Stimulated activated memory B cell treated with anti-CD40 and anti-IgM and Interleukin-4, amounts not matched to agents 10 μg/mL and 1 μg/mL and 100 μg/mL, for 72 hours (primary cell): ENCODE data around the gene DPP6.
"Not testable (repeated sequence)": the region's sequence is repeated elsewhere in the genome, so short reads cannot be mapped to it uniquely, and the experiment has no call there.

Experiments
- ATAC-seq: fragments of 150-1000 bp; cut with Tn5 transposase; 2 replicates; pipeline ENCODE4 v1.10.0; 2021
- H3K27ac Mint-ChIP-seq: one replicate; pipeline ENCODE4 v1.8.0; 2022; ENCODE audit warnings: mild to moderate bottlenecking, mixed read lengths
- H3K27me3 Mint-ChIP-seq: one replicate; pipeline ENCODE4 v1.8.0; 2022; ENCODE audit warnings: mixed read lengths
- H3K36me3 Mint-ChIP-seq: one replicate; pipeline ENCODE4 v1.8.0; 2022; ENCODE audit warnings: mixed read lengths
- H3K4me1 Mint-ChIP-seq: one replicate; pipeline ENCODE4 v1.8.0; 2022; ENCODE audit warnings: mixed read lengths
- H3K4me3 Mint-ChIP-seq: one replicate; pipeline ENCODE4 v1.8.0; 2022; ENCODE audit warnings: mild to moderate bottlenecking, moderate library complexity, mixed read lengths
- H3K9me3 Mint-ChIP-seq: one replicate; pipeline ENCODE4 v1.8.0; 2022; ENCODE audit warnings: mixed read lengths

The DPP6 gene

GRCh38 chr7:154051643-154052529, at the start of gene DPP6:
DPP6 (plus strand) TSS chr7:154052398.
- peaks cover 18% of the 10 kb centered on the region for H3K27me3 Mint-ChIP-seq
- not testable (repeated sequence) for H3K4me1 Mint-ChIP-seq, H3K9me3 Mint-ChIP-seq, H3K27ac Mint-ChIP-seq, H3K36me3 Mint-ChIP-seq, H3K4me3 Mint-ChIP-seq
- ATAC-seq: peak; percentile 12

DNA sequence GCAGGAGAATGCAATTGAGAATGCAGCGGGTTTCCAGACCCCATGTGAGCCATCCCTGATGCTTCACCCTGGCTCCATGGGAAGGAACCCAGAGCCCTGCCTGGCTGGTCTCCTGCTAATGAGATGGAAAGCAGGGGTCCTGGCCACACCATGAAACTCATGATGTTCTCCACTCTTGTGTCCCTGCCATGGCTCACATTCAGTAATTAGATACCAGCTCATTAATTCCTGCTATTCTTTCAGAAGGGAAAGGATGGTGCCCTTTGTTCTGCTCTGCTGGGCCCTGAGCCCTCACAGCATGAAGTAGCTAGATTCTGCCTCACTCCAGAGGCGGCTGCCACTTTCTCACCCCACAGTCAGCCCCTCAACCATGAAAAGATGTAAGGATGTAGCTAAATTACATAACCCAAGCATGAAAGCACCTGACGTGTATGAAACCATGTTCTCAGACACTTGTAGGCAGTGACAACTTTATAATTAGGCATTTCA, 42.7 kb upstream of the DPP6 start:
- not testable (repeated sequence) for ATAC-seq, H3K27ac Mint-ChIP-seq, H3K4me1 Mint-ChIP-seq, H3K9me3 Mint-ChIP-seq, H3K27me3 Mint-ChIP-seq, H3K36me3 Mint-ChIP-seq, H3K4me3 Mint-ChIP-seq

- not testable (repeated sequence) for H3K4me1 Mint-ChIP-seq, H3K9me3 Mint-ChIP-seq, H3K4me3 Mint-ChIP-seq, H3K36me3 Mint-ChIP-seq, H3K27me3 Mint-ChIP-seq, ATAC-seq, H3K27ac Mint-ChIP-seq
These were observed 41.3 kb upstream of the DPP6 start for GRCh38 chr7:154010726-154011568.

DNA sequence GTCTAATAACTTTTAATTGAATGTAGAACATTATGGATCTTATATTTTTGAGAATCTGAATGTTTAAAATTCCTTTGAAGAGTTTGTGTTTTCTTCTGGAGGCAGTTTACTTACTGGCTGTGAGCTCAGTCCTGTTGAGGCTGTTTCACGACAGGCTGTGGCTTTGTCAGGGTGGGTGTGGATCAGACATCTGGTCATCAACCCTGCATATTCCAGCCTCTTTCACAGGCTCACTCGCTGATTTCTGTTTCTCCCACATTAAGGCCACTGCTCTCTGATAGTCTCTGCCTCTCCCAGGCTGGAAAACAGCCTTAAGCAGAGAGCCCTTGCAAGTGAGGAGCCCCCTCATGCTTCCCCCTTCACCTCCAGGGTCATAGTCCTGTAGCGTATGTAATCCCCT, 39.4 kb upstream of the DPP6 start:
- H3K9me3 Mint-ChIP-seq: peaks cover 10% of the 10 kb centered on the region
- ATAC-seq, H3K27me3 Mint-ChIP-seq, H3K4me1 Mint-ChIP-seq, H3K4me3 Mint-ChIP-seq, H3K36me3 Mint-ChIP-seq, H3K27ac Mint-ChIP-seq: not testable (repeated sequence)

DNA sequence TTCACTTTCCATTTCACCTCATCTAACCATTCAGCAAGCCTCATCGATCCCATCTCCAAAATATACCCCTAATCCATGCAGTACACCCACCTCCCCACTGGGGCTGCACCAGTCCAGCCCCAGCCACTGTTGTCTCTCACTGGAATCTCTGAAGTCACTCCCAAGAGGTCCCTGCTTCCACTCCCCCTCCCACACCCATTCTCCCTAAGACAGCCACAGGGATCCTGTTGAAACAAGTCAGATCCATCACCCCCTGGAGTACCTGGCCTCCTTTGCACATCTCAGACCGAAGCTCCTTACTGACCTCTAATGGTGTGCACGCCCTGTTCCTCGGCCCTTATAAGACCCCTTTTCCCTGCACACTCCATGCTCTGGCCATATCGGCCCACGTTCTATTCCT, 36.6 kb upstream of the DPP6 start:
- peaks cover 10% of the 10 kb centered on the region for H3K9me3 Mint-ChIP-seq
- not testable (repeated sequence) for H3K4me3 Mint-ChIP-seq, H3K36me3 Mint-ChIP-seq, ATAC-seq, H3K4me1 Mint-ChIP-seq, H3K27me3 Mint-ChIP-seq, H3K27ac Mint-ChIP-seq

GRCh38 chr7:154018354-154018753, 33.8 kb upstream of the DPP6 start:
- H3K27me3 Mint-ChIP-seq, H3K27ac Mint-ChIP-seq, ATAC-seq, H3K36me3 Mint-ChIP-seq, H3K4me1 Mint-ChIP-seq, H3K4me3 Mint-ChIP-seq: not testable (repeated sequence)
- H3K9me3 Mint-ChIP-seq: peaks cover 13% of the 10 kb centered on the region

- not testable (repeated sequence) for H3K9me3 Mint-ChIP-seq, ATAC-seq, H3K36me3 Mint-ChIP-seq, H3K27ac Mint-ChIP-seq, H3K4me3 Mint-ChIP-seq, H3K4me1 Mint-ChIP-seq, H3K27me3 Mint-ChIP-seq
These were observed 24.4 kb upstream of the DPP6 start for GRCh38 chr7:154027805-154028204.

- H3K4me3 Mint-ChIP-seq, H3K27me3 Mint-ChIP-seq, H3K9me3 Mint-ChIP-seq, H3K4me1 Mint-ChIP-seq, H3K36me3 Mint-ChIP-seq, H3K27ac Mint-ChIP-seq: not testable (repeated sequence)
- peak; percentile 28 for ATAC-seq
These were observed 21.6 kb upstream of the DPP6 start for GRCh38 chr7:154030476-154031080.

GRCh38 chr7:154039466-154040165, 12.6 kb upstream of the DPP6 start:
- H3K4me1 Mint-ChIP-seq, H3K4me3 Mint-ChIP-seq, H3K27ac Mint-ChIP-seq, H3K27me3 Mint-ChIP-seq, H3K9me3 Mint-ChIP-seq, H3K36me3 Mint-ChIP-seq: not testable (repeated sequence)
- peak; percentile 57 for ATAC-seq

DNA sequence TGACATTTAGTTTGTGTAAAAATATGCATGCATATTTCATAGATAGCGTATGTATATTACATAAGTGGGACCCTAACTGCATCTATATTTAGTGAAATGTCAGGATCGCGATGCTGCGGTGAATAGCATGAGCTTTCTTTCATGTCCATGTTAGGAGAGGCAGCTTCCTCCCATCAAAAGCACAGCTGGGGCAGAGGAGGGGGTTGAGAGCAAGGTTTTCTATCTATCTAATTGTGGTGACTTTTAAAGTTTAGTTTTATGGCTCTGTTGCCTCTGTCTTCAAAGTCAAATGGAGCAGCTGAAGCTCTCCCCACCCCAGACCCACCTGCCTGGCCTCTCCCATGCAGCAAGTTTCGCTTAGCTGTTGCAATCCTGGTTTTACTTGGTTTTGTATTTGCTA, 1.8 kb upstream of the DPP6 start:
- not testable (repeated sequence) for ATAC-seq, H3K36me3 Mint-ChIP-seq, H3K4me3 Mint-ChIP-seq, H3K27ac Mint-ChIP-seq, H3K9me3 Mint-ChIP-seq, H3K4me1 Mint-ChIP-seq
- peaks cover 18% of the 10 kb centered on the region for H3K27me3 Mint-ChIP-seq

DNA sequence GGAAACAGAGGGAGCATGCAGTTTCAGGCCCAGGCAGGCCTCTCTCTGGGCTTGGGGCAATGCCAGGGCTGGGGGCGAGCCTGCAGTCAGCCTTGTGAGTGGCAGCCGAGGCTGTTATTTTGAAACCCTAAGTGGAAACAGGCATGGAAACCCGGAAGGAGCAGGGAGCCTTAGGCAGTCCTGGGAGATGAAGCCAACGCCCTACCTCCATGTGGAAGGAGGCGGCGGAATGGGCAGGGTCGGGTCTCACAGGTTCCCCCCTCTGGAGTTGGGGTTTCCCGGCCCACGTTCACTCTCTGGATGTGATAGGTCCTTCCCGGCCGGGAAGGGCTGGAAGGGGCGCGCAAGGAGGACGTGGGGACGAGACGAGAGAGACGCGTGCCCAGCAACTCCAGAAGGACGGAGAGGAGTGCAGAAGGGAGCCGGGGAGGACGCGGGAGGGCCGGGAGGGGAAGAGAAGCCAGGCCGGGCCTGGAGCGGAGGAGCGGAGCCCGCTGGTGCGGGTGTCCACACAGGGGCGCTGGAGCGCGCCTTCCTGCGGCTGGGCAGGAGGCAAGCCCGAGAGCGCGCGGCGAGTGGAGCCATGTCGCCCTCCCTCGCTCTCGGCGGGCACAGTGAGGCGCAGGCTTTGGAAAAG, 1.1 kb upstream of the DPP6 start:
- peak; percentile 47 for ATAC-seq
- not testable (repeated sequence) for H3K27ac Mint-ChIP-seq

GRCh38 chr7:154052530-154053252, 493 bp downstream of the DPP6 start:
- H3K4me1 Mint-ChIP-seq, H3K27ac Mint-ChIP-seq, ATAC-seq, H3K36me3 Mint-ChIP-seq, H3K9me3 Mint-ChIP-seq, H3K4me3 Mint-ChIP-seq: not testable (repeated sequence)
- peaks cover 18% of the 10 kb centered on the region for H3K27me3 Mint-ChIP-seq

More for the DNA sequence above, 1.1 kb upstream of the DPP6 start:
- peaks cover 18% of the 10 kb centered on the region for H3K27me3 Mint-ChIP-seq
- not testable (repeated sequence) for H3K36me3 Mint-ChIP-seq, H3K4me1 Mint-ChIP-seq, H3K9me3 Mint-ChIP-seq, H3K4me3 Mint-ChIP-seq

DNA sequence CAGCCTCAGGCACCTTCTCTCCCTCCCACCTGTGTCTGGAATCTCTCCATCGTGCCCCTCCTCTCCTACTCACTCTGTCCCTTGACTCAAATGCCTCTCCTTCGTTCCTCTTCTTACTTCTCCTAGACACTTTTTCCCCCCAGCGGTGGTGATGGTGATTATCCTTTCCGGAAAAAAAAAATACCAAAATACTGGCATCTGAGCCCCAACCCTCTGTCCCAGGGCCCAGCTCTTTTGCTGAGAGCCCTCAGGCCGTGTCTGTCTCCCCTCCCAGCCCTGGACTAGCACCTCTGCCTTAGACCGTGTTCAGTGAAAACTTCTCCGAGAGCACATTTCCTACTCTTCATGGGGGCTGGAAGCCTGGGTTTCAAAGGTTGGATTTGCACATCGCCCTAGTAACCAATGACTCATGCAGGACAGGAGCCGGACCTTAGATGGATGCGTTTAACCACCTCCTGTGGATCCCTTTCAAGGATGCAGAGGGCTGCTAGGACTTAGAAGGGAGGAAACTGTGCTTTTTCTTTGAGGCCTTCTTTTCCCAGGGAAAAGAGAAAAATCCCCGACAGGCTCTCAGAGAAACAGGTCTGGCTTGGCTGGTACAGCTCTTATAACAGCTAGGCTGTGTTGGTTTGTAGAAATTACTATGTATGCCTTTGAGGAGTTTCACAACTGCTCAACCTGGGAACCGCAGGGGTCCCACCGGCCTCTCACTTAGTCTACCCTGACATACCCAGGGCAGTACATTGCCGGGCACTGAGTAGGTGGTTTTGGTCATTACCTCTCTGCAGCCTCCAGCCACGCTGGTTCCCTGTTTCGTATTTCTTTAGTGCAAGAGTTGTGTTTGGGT, 1.5 kb downstream of the DPP6 start:
- H3K9me3 Mint-ChIP-seq, ATAC-seq, H3K27ac Mint-ChIP-seq, H3K4me1 Mint-ChIP-seq, H3K36me3 Mint-ChIP-seq, H3K4me3 Mint-ChIP-seq: not testable (repeated sequence)
- peaks cover 18% of the 10 kb centered on the region for H3K27me3 Mint-ChIP-seq
